Prostate gland (tissue), 2 donors: ENCODE data around the gene DSE.

Experiments
- POLR2A ChIP-seq: fragments of 450-650 bp; IDR thresholded peaks from one replicate; pipeline ENCODE4 v1.6.1; 2016; ENCODE audit warnings: antibody characterized with exemption, mild to moderate bottlenecking
- POLR2AphosphoS5 ChIP-seq: sonication (generic); formaldehyde crosslinking; IDR thresholded peaks from one replicate; pipeline ENCODE4 v1.6.1; 2017; ENCODE audit warnings: antibody characterized with exemption
- TF ChIP-seq, protein P1 (sequence below), 4 experiments: fragments of 200-600 bp in 2 of 4; fragments of 450-650 bp in 2 of 4; sonication (generic) in 2 of 4; IDR thresholded peaks; 1 replicate in 3 of 4; 2 replicates in 1 of 4; pipeline ENCODE4 v1.5.1; 2016 to 2019; ENCODE audit warnings: antibody characterized with exemption in 4 of 4, mild to moderate bottlenecking in 2 of 4, moderate library complexity in 2 of 4

DNA sequence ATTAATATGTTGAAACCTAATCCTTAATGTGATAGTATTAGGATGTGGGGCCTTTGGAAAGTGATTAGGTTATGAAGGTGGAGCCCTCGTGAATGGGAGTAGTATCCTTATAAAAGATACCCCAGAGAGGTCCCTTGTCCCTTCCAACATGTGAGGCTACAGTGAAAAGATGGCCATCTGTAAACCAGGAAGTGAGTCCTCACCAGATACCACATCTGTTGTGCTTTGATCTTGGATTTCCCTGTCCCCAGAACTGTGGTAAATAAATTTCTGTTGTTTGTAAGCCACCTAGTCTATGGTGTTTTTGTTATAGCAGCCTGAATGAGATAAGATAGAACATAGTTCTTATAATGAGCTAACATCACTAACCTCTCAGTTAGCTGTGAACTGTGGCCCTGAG is 73.8 kb downstream of the DSE start:
- TF ChIP-seq, protein P1, sequence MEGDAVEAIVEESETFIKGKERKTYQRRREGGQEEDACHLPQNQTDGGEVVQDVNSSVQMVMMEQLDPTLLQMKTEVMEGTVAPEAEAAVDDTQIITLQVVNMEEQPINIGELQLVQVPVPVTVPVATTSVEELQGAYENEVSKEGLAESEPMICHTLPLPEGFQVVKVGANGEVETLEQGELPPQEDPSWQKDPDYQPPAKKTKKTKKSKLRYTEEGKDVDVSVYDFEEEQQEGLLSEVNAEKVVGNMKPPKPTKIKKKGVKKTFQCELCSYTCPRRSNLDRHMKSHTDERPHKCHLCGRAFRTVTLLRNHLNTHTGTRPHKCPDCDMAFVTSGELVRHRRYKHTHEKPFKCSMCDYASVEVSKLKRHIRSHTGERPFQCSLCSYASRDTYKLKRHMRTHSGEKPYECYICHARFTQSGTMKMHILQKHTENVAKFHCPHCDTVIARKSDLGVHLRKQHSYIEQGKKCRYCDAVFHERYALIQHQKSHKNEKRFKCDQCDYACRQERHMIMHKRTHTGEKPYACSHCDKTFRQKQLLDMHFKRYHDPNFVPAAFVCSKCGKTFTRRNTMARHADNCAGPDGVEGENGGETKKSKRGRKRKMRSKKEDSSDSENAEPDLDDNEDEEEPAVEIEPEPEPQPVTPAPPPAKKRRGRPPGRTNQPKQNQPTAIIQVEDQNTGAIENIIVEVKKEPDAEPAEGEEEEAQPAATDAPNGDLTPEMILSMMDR (IDR thresholded peaks at IDR 0.05), result no peak
- TF ChIP-seq POLR2A (no peak), POLR2AphosphoS5 (no peak)
